SK-N-MC (cell line): Measurements from ENCODE around the gene C12orf43.
"Not testable (repeated sequence)": the region's sequence is repeated elsewhere in the genome, so short reads cannot be mapped to it uniquely, and the experiment has no call there.

Source experiments
- DNase-seq: peaks from one replicate; pipeline ENCODE4 v3.0.0-alpha.2; 2011; ENCODE audit warnings: low read depth, low spot score
- H3K27ac ChIP-seq: fragments of 200-600 bp; sonication (generic); 2 replicates; pipeline ENCODE4 v1.5.1; 2016; ENCODE audit warnings: mixed run types
- H3K36me3 ChIP-seq: fragments of 200-600 bp; sonication (generic); 2 replicates; pipeline ENCODE4 v1.6.1; 2017; ENCODE audit warnings: antibody characterized with exemption, low read length, mixed read lengths; ENCODE audit not compliant: insufficient read depth
- H3K4me3 ChIP-seq: fragments of 200-600 bp; sonication (generic); 2 replicates; pipeline ENCODE4 v1.5.1; 2016
- H3K9ac ChIP-seq: fragments of 200-600 bp; sonication (generic); 2 replicates; pipeline ENCODE4 v1.8.0; 2017; ENCODE audit warnings: mixed run types, mixed read lengths; ENCODE audit not compliant: insufficient read length
- H3K9me3 ChIP-seq: fragments of 200-600 bp; sonication (generic); 2 replicates; pipeline ENCODE4 v1.6.1; 2017; ENCODE audit warnings: low read depth, mild to moderate bottlenecking, antibody characterized with exemption, low read length, moderate library complexity, mixed read lengths
- EZH2 ChIP-seq: fragments of 200-600 bp; sonication (generic); IDR thresholded peaks from one replicate; pipeline ENCODE4 v1.6.1; 2017; ENCODE audit warnings: antibody characterized with exemption
- FOXP2 ChIP-seq: optimal IDR thresholded peaks from 2 replicates; pipeline ENCODE3; 2011; ENCODE audit warnings: mild to moderate bottlenecking, moderate library complexity; ENCODE audit not compliant: insufficient read depth; ENCODE audit errors: extremely low read length, control extremely low read depth
- POLR2AphosphoS5 ChIP-seq: IDR thresholded peaks from 2 replicates; pipeline ENCODE4 v1.6.1; 2012; ENCODE audit warnings: mild to moderate bottlenecking, low read depth, low read length, borderline replicate concordance

Gene C12orf43

GRCh38 chr12:121059031-121059898 is 43.0 kb upstream of the C12orf43 start:
- no peak for DNase-seq
- Histone ChIP-seq H3K9ac (no peak overlapping the region), H3K36me3 (no peaks in the 10 kb centered on the region), H3K9me3 (no peaks in the 10 kb centered on the region), H3K27ac (no peak overlapping the region), H3K4me3 (no peak overlapping the region)
- TF ChIP-seq POLR2AphosphoS5: no peak
- TF ChIP-seq EZH2: no peak
- TF ChIP-seq FOXP2: no peak

- Histone ChIP-seq H3K4me3 (no peak overlapping the region), H3K9ac (no peak overlapping the region), H3K9me3 (no peaks in the 10 kb centered on the region), H3K27ac (no peak overlapping the region), H3K36me3 (no peaks in the 10 kb centered on the region)
- no peak for DNase-seq
- TF ChIP-seq POLR2AphosphoS5: no peak
- no peak for TF ChIP-seq FOXP2
- TF ChIP-seq EZH2: no peak
Observed at GRCh38 chr12:121057794-121058193, 41.5 kb upstream of the C12orf43 start.

GRCh38 chr12:121053706-121054105 is 37.4 kb upstream of the C12orf43 start:
- Histone ChIP-seq H3K36me3 (no peaks in the 10 kb centered on the region), H3K9me3 (no peaks in the 10 kb centered on the region), H3K27ac (no peak overlapping the region), H3K4me3 (no peak overlapping the region), H3K9ac (no peak overlapping the region)
- no peak for DNase-seq
- TF ChIP-seq FOXP2 (no peak), POLR2AphosphoS5 (no peak)

GRCh38 chr12:121050725-121051124 is 34.4 kb upstream of the C12orf43 start:
- no peak for TF ChIP-seq EZH2
- TF ChIP-seq POLR2AphosphoS5: no peak
- TF ChIP-seq FOXP2: no peak
- no peak for DNase-seq
- no peaks in the 10 kb centered on the region for H3K36me3 ChIP-seq
- H3K4me3 ChIP-seq: no peak overlapping the region
- H3K9ac ChIP-seq: no peak overlapping the region
- H3K9me3 ChIP-seq: no peaks in the 10 kb centered on the region
- no peak overlapping the region for H3K27ac ChIP-seq

GRCh38 chr12:121048442-121048841 is 32.2 kb upstream of the C12orf43 start:
- no peaks in the 10 kb centered on the region for H3K36me3 ChIP-seq
- no peak overlapping the region for H3K9ac ChIP-seq
- H3K4me3 ChIP-seq: no peak overlapping the region
- TF ChIP-seq POLR2AphosphoS5 (no peak), EZH2 (no peak), FOXP2 (no peak)
- H3K9me3 ChIP-seq: no peaks in the 10 kb centered on the region
- DNase-seq: no peak
- no peak overlapping the region for H3K27ac ChIP-seq

GRCh38 chr12:121047400-121047799 is 31.1 kb upstream of the C12orf43 start:
- not testable (repeated sequence) for H3K9me3 ChIP-seq, H3K4me3 ChIP-seq, H3K36me3 ChIP-seq, H3K27ac ChIP-seq, DNase-seq, H3K9ac ChIP-seq

- Histone ChIP-seq H3K9ac (no peak overlapping the region), H3K4me3 (no peak overlapping the region), H3K36me3 (no peaks in the 10 kb centered on the region), H3K27ac (no peak overlapping the region), H3K9me3 (no peaks in the 10 kb centered on the region)
- TF ChIP-seq FOXP2: no peak
- TF ChIP-seq POLR2AphosphoS5: no peak
- TF ChIP-seq EZH2: no peak
- DNase-seq: no peak
Observed at GRCh38 chr12:121043067-121043466, 26.8 kb upstream of the C12orf43 start.

GRCh38 chr12:121038861-121039668 is 22.8 kb upstream of the C12orf43 start, which contains the start of gene OASL:
OASL (minus strand) TSS chr12:121039246; CDS start chr12:121038971, 275 bp downstream.
- Histone ChIP-seq H3K9me3 (no peaks in the 10 kb centered on the region), H3K27ac (no peak within 1 kb of the TSS), H3K4me3 (no peak within 1 kb of the TSS), H3K36me3 (no peaks in the 10 kb centered on the region), H3K9ac (no peak within 1 kb of the TSS)
- no peak for DNase-seq
- TF ChIP-seq FOXP2: no peak
- no peak for TF ChIP-seq POLR2AphosphoS5
- TF ChIP-seq EZH2: no peak
